Lower leg skin (tissue), 4 donors: ENCODE measurements around the gene NEDD9. TPM values are rescaled to one million over a fixed set of nuclear protein-coding genes. Genes with fewer than 3 reads are reported as not detected.

Experiments
- DNase-seq, 2 donors: peaks; one replicate each; pipeline ENCODE4 v3.0.0-alpha.2; 2019; ENCODE audit warnings: low spot score in 2 of 2
- H3K4me3 ChIP-seq: fragments of 200-600 bp; sonication (generic); 2 replicates; pipeline ENCODE4 v1.5.1; 2017; ENCODE audit warnings: mild to moderate bottlenecking, low read depth; ENCODE audit not compliant: poor library complexity, severe bottlenecking
- CTCF ChIP-seq, 3 donors: fragments of 450-650 bp; IDR thresholded peaks; one replicate each; pipeline ENCODE4 v1.5.1; 2016; ENCODE audit warnings: antibody characterized with exemption in 3 of 3, mild to moderate bottlenecking in 3 of 3, moderate library complexity in 2 of 3
- POLR2A ChIP-seq, 2 donors: fragments of 450-650 bp; IDR thresholded peaks; one replicate each; pipeline ENCODE4 v1.6.1; 2016 to 2017; ENCODE audit warnings: antibody characterized with exemption in 2 of 2, mild to moderate bottlenecking in 1 of 2, moderate library complexity in 1 of 2
- WGBS, 2 donors: methylation state at CpG; one replicate each; pipeline ENCODE4 v1.1.5; 2018; 5-methylcytosine and 5-hydroxymethylcytosine counted together
- intact Hi-C: fragments of 100-400 bp; cut with DNase I; formaldehyde crosslinking; loops from one replicate; pipeline ENCODE4 v1.15.0; 2023; ENCODE audit warnings: low total_unique reads
- total RNA-seq, 4 donors: library from RNA; depleted of rRNA; stranded (reverse); fragments of >200 nt; gene quantifications; one replicate each; pipeline ENCODE4 v1.1.0, GENCODE V29; 2016

NEDD9 gene
- total RNA-seq, 4 donors from 2014 or later = 26.8 to 46.0 (median 32.6) TPM

DNA sequence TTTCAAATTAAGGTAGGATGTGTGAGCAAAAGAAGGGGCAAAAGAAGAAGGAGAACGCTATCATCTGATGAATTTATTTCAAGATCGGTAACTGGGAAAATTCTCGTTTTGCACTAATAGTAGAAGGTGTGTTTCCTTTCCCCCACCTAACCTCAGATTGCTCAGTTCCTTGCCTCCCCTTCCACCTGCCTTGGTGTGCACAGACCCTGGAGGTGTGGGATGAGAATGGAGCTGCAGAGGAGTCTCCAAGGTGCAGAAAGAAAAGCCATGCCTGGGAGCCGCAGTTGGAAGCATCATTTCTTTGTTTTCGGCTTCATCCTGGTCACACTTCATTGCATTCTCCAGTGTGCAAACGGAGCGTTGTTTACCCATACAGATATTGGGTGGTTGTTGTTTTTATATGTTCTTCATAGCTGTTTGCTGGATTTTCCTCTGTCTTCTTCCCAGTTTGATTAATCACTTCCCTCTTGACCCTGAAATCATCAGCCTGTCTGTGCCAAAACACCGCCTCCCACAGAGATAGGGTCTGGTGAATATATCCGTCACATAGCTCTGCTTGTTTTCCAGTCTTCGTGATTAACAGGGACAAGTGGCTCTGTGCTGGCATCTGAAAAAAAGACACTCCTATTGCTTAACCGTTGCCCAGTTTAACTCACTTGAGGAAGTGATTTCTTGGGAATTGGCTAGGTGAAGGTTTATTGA lies 40.2 kb upstream of the NEDD9 start:
- intact Hi-C loops = no loop called here
- TF ChIP-seq POLR2A (IDR thresholded peaks at IDR 0.05) = no peak
- TF ChIP-seq CTCF (IDR thresholded peaks at IDR 0.05) = no peak

DNA sequence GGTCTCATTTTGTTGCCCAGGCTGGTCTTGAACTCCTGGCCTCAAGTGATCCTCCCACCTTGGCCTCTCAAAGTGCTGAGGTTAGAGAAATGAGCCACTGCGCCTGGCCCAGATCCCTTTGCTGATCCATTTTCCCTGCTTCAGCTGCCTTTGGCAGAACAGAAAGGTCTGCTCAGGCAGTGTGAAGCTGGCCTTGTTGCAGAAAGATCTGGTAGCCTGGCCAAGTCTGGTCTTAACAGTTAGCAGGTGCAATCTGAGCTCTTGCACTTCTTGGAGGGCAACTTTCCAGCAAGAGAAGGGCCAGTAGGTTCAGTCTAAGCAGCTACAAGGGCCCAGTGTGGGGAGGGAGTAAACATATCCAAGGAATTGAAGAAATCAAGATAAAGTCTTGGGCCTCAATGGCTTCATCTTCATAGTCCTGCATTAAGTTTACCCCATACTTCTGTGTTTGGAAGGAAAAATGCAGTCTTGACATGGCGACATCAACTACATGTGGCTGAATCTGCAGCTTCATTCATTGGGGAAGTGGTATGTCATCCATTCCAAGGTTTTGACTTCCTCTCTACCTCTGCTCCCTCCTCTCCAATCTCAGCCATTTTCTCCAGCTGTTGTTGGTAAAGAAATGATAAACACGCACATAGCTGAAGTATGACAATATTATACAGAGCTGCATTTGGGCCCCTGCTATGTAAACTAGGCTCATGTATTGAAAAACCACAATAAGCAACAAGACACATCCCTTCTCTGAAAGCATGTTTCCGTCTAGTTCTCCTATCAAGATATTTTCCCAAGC lies 39.0 kb upstream of the NEDD9 start:
- no peak for TF ChIP-seq POLR2A (IDR thresholded peaks at IDR 0.05)
- TF ChIP-seq CTCF (IDR thresholded peaks at IDR 0.05) = no peak
- intact Hi-C loops = no loop called here
- H3K4me3 ChIP-seq = no peak overlapping the region
- DNase-seq = no peak
- WGBS, 2 donors = 87 to 96% methylated on average over 4 of the region's 4 CpGs

More for the DNA sequence above, 40.2 kb upstream of the NEDD9 start:
- H3K4me3 ChIP-seq = no peak overlapping the region
- DNase-seq = no peak
- 64 to 74% methylated on average over 11 of the region's 11 CpGs for WGBS, 2 donors

DNA sequence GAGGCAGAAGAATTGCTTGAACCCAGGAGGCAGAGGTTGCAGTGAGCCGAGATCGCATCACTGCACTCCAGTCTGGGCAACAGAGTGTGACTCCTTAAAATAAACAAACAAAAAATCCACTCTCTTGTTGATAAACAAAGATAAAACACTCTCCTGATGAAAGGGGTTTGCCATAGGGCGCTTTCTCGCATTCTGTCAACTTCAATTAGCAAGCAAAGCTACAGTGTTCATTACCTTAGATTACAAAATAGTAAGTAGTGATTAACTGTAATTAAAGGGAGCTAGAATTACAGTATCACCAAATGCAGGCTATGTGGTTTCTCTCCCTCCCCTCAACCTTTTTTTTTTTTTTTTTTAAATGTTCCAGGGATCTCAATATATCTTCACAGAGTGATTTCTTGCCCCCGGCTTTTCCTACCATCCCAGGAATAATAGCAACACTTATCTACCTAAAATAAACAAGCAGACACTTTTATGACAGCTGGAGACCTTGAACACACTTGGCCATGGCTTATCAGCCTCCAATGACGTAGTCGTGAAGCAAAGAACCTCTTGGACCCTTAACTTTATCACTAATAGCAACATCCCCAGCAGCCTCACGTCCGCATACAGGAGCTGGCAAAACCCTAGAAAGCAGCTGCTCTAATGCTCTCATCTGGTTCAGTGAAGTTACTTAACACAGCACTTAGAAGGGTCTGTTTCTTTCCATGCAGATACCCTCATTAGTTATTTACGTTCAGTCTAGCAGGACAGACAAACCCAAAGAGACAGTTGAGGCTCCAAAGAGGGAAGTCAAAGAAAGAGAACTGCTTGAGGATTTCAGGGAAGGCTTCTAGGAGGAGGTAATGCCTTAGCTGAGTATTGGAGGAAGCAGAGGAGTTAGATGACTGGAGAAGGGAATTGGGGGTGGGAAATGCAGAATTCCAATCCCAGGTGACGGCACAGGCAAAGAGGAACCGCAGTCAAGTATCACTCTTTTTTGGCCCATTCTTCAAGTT lies 37.9 kb upstream of the NEDD9 start:
- no peak overlapping the region for H3K4me3 ChIP-seq
- TF ChIP-seq POLR2A (IDR thresholded peaks at IDR 0.05) (no peak), CTCF (IDR thresholded peaks at IDR 0.05) (no peak)
- intact Hi-C loops = no loop called here
- 87 to 93% methylated on average over 12 of the region's 12 CpGs for WGBS, 2 donors
- no peak for DNase-seq

DNA sequence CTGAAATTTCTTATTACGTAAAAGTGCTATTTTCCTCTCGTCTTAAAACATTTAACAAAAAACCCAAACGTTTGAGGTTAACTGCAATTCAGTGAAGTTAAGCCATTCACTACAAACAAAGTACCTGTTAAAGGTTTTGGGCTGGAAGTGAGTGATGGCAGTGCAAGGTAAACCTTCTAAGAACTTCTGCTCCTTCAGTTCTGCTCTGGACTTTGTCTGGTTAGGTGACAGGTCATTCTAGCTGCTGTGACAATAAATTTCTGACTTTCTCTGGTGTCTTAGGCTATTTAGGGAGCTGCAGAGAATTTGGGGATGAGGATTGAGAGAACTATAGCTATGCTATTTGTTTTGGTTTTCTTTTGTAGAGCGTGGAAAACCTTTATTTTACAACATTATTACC lies 36.5 kb upstream of the NEDD9 start:
- TF ChIP-seq POLR2A (IDR thresholded peaks at IDR 0.05) (no peak), CTCF (IDR thresholded peaks at IDR 0.05) (no peak)
- intact Hi-C loops = no loop called here
- WGBS, 2 donors = 77 to 90% methylated on average over 4 of the region's 4 CpGs
- no peak overlapping the region for H3K4me3 ChIP-seq
- DNase-seq = no peak

- TF ChIP-seq POLR2A (IDR thresholded peaks at IDR 0.05) (no peak), CTCF (IDR thresholded peaks at IDR 0.05) (no peak)
- DNase-seq = no peak
- no peak overlapping the region for H3K4me3 ChIP-seq
- 68 to 70% methylated on average over 3 of the region's 3 CpGs for WGBS, 2 donors
- intact Hi-C loops = no loop called here
Measured at GRCh38 chr6:11266926-11267325, 34.5 kb upstream of the NEDD9 start.
